ENCODE data around the gene RAPGEF1.
"Not testable (repeated sequence)": the region's sequence is repeated elsewhere in the genome, so short reads cannot be mapped to it uniquely, and the experiment has no call there.

The RAPGEF1 gene

DNA sequence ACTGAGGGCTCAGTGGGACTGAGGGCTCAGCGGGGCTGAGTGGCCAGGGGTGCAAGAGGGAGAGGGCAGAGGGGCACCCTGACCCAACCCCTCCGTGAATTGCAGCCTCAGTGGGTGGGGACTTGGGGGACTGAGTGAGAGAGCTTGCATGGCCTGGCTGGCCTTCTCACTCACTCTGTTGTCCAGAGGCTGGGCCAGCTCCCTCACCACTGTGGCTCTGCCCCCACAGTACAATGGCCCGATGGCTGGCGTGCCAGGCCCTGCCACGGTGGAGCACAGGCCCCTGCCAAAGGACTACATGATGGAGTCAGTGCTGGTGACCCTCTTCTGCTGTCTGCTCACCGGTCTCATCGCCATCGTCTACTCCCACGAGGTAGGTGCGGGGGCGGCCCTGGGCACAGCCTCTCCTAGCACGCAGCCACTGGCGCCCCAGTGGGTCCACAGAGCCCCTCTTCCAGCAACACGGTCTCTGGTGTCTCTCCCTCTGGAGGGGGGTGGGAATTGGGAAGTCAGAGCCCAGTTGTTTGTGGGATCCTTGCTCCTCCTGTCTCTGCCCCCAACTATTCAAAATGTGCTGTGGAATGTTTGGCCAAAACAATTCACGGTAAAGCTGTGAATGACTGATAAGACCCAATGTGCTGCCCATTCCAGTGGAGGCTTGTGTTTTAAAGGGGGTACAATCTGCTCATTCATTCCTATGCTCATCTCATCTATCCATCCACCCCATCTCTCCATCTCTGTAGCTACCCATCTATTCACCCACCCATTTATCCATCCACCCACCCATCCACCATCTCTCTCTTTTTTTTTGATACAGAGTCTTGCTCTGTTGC, 183.8 kb downstream of the RAPGEF1 start:
- DNase-seq (ENCODE audit: low read depth), result no peak

DNA sequence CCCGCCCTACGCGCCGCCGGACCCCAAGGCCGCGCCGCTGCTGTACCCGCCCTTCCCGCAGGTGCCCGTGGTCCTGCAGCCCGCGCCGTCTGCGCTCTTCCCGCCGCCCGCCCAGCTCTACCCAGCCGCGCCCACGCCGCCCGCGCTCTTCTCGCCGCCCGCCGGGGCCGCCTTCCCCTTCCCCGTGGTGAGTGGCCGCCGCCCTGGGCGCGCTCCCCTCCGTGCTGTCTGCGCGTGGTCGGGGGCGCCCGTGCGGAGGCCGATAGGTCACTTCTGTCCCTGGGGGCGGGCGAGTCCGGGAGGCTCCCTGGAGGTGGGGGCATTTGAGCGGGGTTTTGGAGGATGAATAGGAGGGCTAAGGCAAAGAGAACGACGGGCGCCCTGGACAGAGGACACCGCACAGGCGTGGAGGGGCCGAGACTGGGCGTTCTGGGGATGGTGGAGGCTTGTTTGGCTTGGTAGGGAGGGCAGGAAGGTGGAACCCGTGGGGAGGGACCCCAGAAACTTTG, 185.0 kb downstream of the RAPGEF1 start:
- DNase-seq (ENCODE audit: low read depth), result no peak

DNA sequence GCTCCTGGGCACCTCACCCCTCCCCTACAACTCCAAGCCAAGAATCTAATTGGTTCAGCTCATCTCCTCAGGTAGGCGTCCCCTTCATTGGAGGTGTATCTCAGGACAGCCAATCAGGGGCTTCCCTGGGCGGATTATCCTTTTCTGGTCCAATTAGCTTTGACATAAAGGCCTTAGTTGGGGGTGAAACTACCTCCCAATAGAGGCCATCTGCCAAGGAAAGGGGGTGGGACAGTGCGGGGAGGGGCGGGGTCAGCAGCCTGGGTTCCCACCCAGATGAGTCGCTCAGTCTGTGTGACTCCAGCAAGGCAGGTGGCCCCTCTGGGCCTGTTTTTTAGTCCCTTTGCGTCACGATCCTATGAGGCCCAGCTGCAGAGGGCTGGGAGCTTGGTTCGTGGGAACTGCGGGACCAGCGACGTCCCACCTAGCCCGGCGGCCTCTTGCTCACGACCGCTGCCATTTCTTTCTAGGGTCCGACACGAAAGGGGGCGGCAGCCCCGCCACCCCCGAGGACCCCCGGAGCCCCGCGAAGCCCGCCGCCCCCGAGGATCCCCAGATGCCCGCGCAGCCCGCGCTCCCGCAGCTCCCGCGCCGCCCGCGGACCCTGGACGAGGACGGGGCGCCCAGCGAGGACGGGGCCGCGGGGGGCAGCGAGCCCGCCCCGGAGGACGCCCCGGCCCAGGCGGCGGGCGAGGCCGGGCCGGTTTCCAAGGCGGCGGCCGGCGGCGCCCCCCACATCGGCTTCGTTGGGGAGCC, 185.6 kb downstream of the RAPGEF1 start:
- no peak for DNase-seq (ENCODE audit: low read depth)

DNA sequence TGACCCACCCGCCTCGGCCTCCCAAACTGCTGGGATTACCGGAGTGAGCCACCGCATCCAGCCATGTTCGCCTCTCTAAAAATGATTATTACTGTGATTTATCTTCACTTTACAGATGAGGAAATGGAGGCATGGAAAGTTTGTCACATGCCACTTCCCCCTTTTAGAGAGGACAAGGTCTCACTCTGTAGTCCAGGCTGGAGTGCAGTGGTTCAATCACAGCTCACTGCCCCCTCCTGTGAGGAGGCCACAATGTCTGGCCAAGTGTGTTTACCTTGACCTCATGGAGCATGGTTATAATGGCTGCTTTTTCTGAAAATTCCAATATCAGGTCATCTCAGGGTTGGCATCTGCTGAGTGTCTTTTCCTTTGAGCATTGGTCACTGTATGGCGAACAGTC, 187.8 kb downstream of the RAPGEF1 start:
- DNase-seq (ENCODE audit: low read depth), result no peak

DNA sequence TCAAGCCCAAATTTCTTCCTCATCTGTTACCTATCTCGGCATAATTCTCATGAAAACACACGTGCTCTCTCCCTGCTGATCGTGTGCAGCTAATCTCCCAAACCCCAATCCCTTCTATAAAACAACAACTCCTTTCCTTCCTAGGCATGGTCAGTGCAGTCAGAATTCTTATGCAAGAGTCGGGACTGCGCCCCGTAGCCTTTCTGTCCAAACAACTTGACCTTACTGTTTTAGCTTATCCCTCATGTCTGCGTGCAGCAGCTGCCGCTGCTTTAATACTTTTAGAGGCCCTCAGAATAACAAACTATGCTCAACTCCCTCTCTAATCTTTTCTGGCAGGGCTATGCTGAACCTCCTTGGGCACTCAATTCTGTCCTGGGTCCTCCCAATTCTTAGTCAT, 189.4 kb downstream of the RAPGEF1 start:
- DNase-seq (ENCODE audit: low read depth), result not testable (repeated sequence)

DNA sequence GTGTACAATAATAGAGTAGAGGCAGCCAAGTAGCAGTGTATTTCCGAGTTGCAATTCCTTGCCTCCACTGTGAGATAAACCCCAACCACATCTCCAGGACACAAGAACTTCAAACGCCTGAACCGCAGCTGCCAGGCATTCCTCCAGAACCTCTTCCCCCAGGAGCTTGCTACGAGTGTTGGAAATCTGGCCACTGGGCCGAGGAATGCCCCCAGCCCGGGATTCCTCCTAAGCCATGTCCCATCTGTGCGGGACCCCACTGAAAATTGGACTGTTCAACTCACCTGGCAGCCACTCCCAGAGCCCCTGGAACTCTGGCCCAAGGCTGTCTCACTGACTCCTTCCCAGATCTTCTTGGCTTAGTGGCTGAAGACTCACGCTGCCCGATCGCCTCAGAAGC, 190.7 kb downstream of the RAPGEF1 start:
- not testable (repeated sequence) for DNase-seq (ENCODE audit: low read depth)

DNA sequence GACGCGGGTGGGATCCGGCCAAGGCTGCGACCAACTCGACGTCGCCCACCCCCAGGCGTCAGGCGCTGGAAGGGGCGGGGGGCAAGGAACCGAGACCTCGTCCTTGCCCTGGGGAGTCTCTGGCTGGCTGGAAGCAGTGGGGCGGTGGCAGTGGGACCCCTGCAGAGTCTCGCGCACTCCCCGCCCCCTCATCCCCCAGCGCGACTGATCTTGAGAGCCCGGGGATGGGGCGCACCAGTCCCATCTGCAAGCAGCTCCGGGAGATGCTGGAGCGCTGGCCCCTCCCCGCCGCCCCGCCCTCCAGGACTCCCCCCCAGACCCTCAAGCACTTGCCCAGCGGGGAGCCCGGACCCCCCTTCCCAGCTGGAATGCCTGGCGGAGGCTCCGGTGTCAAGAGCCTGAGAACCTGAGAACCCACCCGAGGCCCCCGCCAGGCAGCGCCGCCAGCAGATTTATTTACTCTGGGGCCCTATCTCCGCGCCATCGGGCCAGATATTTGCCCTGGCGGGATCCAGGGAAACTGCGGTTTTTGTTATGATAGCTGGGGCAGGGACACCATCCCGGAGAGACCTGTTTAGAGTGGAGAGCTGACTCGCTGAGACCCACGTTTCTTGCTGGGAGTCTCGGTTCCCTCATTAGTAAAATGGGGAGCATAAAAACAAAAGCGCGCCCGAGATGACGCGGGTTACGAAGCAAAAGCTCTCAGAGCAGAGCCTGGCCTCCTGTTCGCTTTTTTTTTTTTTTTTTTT, 193.4 kb downstream of the RAPGEF1 start:
- DNase-seq (ENCODE audit: low read depth), result no peak

DNA sequence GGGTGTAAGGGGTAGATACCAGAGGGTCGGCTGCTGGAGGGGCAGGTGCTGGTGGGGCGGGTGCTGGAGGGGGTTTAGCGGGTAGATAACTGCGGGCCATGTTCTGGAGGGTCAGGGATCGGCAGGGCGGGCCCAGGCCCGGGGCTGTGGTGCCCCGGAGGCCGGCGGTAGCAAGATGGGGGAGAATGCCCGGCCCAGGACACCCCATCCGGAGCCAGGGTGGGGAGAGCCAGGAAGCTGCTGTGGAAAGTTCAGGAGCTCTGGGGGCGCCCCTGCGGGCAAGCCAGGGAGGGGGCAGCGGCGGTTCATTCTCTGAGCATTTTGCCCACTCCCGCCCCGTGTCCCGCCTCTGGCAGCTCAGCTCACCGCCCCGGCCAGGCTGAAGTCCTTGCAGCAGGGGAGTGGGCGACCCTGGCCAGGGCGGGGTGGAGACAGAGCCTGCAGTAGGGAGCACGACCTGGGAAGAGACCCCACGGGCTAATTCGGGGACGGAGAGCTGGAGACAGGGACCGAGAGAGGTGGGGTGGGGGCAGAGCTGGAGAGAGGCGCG, 194.0 kb downstream of the RAPGEF1 start:
- DNase-seq (ENCODE audit: low read depth), result no peak

DNA sequence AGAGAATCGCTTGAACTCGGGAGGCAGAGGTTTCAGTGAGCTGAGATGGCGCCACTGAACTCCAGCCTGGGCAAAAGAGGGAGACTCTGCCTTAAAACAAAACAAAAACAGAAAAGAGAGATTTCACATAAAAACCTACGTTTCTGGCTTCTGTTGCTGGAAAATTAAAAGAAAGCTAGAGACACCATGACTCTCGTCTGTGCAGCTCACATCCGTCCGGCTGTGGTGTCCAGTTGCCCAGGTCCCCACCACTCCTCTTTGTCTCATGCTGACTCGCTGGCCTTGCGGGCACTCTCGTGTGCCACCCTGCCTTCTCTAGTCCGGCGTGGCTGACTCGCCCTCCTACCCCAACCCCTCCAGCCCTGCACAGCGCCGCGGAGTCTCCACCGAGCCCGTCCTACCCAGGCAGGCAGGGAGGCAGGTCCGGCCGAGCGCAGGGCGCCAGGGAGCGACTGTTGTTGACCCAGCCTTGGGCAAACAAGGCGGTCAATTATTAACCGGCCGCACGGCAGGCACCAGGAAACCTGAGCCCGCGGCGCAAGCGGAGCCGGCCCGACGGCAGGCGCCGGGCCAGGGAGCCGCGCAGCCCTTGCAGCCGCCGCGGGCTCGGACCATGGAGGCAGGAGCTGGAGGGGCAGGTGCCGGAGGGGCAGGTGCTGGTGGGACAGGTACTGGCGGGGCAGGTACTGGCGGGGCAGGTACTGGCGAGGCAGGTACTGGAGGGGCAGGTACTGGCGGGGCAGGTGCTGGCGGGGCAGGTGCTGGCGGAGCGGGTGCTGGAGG, 194.7 kb downstream of the RAPGEF1 start, which contains the start of gene PRRT1B:
PRRT1B (plus strand) TSS at position 521 of the 783 bp plus-strand sequence; CDS start at position 614, 93 bp downstream.
- DNase-seq (ENCODE audit: low read depth), result no peak

DNA sequence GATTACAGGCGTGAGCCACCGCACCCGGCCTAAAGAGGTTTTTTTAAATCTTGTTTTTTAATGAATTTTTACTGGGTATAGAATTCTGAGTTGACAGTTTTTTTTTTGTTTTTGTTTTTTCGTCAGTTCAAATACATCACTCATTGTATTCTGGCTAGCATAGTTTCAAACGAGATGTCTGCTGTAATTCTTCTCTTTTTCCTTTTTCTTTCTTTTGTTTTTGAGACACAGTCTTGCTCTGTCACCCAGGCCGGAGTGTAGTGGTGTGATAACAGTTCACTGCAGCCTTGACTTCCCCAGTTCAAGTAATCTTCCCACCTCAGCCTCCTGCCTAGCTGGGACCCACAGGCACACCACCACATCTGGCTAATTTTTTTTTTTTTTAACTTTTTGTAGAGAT, 196.7 kb downstream of the RAPGEF1 start:
- DNase-seq (ENCODE audit: low read depth), result no peak

DNA sequence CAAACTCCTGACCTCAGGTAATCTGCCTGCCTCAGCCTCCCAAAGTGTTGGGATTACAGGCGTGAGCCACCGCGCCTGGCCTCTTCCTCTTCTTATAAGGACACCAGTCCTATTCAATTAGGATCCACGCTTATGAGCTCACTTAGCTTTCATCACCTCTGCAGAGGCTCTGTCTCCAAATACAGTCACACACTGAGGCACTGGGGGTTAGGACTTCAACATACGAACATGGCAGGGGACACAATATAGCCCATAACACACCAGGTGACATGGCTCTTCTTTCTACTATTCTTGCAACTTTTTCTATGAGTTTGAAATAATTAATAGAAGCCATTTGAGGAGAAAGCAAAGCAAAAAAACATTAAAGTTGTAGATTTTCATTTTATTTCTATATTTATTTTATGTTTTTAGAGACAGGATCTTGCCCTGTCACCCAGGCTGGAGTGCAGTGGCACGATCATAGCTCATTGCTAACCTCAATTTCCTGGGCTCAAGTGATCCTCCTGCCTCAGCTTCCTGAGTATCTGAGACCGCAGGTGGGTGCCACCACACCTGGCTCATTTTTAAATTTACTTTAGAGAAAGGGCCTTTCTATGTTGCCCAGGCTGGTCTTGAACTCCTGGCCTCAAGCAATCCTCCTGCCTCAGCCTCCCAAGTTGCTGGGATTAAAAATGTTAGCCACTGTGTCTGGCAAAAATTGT, 200.5 kb downstream of the RAPGEF1 start:
- DNase-seq (ENCODE audit: low read depth), result no peak

DNA sequence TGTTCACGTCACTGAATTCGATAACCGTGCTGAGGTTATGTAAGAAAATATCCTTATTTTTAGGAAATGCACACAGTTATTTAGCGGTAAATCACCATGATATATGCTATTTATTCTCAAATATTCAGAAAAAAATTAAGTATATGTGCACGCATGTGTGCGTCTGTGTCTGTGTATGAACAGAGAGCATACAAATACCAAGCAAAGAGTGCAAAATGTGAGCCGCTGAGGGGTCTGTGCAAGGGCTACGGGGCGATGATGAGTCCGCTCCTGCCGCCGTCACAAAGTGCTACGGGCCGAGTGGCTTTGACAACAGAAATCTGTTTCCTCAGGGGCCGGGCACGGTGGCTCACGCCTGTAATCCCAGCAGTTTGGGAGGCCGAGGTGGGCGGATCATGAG, 201.9 kb downstream of the RAPGEF1 start:
- no peak for DNase-seq (ENCODE audit: low read depth)

DNA sequence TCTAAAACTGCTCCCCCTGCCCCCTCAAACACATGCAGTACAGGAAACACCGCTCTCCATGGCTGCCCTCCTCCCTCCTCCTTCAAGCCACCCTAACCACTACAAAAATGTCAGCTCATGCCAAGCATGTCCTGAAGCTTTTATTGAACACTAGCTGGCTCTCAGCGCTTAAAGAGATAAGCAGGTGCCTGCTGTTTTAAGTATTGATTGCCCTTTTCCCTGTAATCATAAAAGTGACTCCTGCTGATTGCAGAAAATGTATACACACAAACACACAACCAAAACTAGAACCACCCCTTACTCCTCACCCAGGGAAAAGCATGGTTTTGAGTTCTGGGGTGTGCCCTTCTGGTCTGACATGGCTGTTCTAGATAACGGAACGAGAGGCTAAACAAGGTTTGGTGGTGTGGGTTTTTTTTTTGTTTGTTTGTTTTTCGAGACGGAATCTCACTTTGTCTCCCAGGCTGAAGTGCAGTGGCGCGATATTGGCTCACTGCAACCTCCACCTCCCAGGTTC, 205.1 kb downstream of the RAPGEF1 start:
- no peak for DNase-seq (ENCODE audit: low read depth)

DNA sequence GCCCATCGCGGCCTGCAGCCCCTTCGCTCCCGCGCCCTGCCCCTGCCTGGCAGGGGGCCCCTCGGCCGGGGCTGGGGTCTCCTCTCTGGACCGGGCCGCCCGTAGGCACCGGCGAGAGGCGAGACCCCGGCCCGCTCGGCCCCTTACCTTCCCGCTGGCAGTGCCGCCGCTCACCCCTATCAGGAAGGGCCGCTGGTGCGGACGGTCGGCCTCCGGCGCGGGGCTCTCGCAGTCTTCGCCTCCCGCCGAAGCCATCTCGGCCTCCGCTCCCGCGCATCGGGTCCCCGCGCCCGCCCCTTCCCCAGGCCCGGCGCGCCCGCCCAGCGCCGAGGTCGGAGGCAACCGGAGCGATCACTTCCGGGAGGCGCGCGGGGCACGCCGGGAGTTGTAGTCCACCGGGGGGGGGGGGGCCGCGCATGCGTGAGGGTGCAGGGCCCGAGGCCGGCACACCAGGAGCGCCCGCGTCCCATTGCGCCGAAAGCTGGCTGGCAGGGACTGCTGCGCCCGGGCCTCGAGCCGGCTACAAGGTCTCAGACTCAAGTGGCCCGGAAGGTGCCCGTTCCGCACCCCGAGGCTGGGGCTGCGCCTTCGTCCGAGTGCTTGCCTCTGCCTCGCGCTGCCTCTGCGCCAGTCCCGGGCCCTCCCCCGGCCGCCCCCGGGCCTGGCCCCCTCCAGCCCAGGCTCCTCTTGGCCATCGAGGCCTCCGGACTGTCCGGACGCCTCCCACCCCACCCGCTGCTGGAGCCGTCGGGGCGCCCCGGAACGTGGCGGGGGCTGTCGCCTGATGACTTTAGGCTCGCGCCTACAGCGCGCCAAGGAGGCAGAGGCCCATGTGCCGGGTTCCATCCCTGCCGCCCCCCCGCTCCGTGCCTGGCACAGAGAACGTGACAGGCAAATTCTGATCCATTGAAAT, 208.7 kb downstream of the RAPGEF1 start, which contains the start of gene UCK1:
UCK1 (minus strand) TSS at position 344 of the 913 bp plus-strand sequence; CDS start at position 255, 89 bp downstream.
- DNase-seq (ENCODE audit: low read depth), result peak; percentile 55

DNA sequence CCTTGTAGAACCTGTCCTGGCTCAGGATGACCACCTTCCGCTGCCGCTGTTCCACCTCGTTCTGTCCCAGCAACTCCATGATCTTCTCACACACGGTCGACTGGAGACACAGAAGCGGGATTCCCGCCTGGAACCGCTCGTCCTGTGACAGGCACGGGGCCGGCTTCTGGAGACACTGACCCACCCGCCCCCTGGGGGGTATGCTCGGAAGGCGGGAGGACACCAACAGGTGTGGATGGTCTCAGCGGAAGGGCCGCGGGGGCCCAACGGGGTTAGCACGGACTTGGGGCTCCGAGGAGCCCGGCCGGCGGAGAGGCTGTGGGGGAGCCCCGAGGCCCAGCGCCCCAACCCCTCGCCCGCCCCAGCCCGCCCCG, 209.3 kb downstream of the RAPGEF1 start:
- no peak for DNase-seq (ENCODE audit: low read depth)

DNA sequence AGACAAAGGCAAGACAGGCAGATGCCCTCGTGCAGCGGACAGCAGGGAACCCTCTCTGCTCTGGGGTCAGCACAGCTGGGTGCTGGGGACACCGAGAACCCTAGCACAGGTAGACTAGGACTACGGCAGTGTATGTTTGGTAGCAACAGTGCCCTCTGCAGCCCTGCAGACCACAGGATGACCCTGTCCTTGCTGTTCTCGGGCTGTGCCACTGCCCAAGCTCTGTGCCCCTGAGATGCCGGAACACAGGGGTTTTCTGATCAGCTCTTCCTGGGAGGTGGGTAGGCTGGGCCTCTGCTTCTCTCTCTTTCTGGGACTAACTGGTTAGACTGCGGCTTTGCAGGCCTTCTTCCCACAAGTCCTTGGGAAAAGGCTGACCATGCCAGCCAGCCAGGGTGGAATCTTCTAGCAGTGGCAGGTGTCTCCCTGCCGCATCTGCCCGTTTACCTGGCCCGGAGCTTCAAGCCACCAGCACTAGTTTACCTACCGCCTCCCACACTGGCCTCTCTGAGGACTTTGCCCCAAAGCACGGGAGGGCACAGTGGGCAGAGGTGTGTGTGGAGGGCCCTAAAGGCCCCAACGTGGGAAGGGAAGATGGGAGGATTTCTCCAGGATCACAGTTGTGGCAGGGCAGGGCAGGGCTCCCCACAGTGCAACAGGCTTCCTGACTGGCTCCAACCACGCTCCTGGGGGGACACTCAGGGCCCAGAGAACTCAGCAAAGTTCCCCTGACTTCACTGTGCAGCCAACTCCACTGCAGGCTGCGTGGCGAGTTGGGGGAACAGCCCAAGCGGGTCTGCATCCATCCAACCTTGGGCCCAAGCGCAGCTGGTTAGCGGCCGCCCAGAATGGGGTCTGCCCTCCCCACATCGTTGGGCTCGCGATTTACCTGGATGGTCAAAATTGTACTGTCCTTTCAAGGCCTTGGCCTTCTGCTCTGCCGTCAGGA, 210.0 kb downstream of the RAPGEF1 start:
- DNase-seq (ENCODE audit: low read depth), result no peak

DNA sequence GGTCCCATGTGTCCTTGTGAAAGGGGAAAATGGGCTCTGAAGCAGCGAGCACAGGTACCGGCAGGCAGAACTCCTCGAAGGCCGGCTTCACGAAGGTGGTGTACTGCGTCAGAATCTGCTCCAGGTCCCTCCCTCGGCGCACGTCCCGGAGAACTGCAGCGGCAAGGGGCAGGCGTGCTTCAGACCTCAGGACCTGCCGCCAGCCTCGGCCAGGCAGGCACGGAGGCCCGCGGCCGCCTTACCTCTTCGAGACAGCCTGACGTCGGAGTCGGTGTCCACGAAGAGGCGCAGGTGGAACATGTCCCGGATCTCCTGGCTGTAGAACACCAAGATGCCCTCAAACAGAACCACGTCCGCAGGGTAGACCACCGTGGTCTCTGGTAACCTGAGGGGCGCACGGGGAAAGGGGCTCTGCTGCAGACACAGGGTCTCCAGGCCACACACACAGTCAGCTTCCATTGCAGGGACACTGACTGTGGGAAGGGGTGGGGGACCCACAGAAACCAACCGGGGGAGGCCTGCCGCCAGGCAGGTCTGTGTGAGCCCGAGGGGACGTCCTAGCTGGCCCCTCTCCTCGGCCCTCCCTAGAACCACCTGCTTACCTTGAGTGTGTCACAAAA, 210.9 kb downstream of the RAPGEF1 start:
- no peak for DNase-seq (ENCODE audit: low read depth)

DNA sequence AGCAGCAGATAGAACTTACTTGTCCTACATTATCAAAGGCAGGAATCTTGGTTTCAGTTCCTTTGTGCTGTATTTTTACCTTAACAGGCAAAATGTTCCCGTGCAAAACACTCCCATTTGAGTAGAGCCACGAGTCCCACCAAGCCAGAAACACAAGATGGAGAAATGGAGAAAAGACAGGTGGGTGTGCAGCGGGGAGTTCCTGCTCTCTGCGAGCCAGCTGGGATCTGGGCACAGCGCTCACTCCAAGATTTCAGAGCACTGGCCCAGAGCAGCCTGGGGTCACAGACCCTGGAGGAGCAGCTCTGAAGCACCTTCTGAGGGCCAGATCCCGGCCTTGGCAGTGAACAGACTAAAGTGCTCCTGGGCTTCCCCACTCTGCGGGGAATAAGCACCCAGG, 211.7 kb downstream of the RAPGEF1 start:
- no peak for DNase-seq (ENCODE audit: low read depth)

Data from stimulated activated CD8-positive, alpha-beta memory T cell treated with anti-CD3 and anti-CD28 coated beads, Interleukin-4, amount 100 ng/mL, for 24 hours (primary cell).